Measurements from ENCODE around the gene CCL21. TPM values are rescaled to one million over a fixed set of nuclear protein-coding genes. Genes with fewer than 3 reads are reported as not detected.

CCL21 gene
- total and polyA plus RNA-seq, 9 donors = 4.4 to 25.2 (median 18.0) TPM

- WGBS (ENCODE audit: insufficient coverage) = 86% methylated on average over 1 of the region's 4 CpGs
Measured at GRCh38 chr9:34684145-34684544, 25.8 kb downstream of the CCL21 start.

GRCh38 chr9:34675869-34676268 is 34.1 kb downstream of the CCL21 start:
- Histone ChIP-seq H3K9me3 (replicated peaks; ENCODE audit: control insufficient read depth, low read depth, low read length) (no peaks in the 10 kb centered on the region), H3K4me3 (ENCODE audit: low read length) (no peak overlapping the region), H3K27me3 (ENCODE audit: control insufficient read depth, insufficient read depth, low read length) (no peaks in the 10 kb centered on the region), H3K27ac (ENCODE audit: low read length) (no peak overlapping the region), H3K36me3 (ENCODE audit: control insufficient read depth, insufficient read depth, low read length) (peaks cover under 1% of the 10 kb centered on the region), H3K4me1 (ENCODE audit: control insufficient read depth, insufficient read depth, low read length) (no peaks in the 10 kb centered on the region)
- WGBS (ENCODE audit: insufficient coverage) = 100% methylated on average over 2 of the region's 2 CpGs
- DNase-seq = no peak

More at GRCh38 chr9:34684145-34684544, 25.8 kb downstream of the CCL21 start:
- Histone ChIP-seq H3K4me3 (ENCODE audit: low read length) (no peak overlapping the region), H3K27me3 (ENCODE audit: control insufficient read depth, insufficient read depth, low read length) (no peaks in the 10 kb centered on the region), H3K4me1 (ENCODE audit: control insufficient read depth, insufficient read depth, low read length) (peaks cover 7% of the 10 kb centered on the region), H3K27ac (ENCODE audit: low read length) (no peak overlapping the region), H3K36me3 (ENCODE audit: control insufficient read depth, insufficient read depth, low read length) (peaks cover 9% of the 10 kb centered on the region), H3K9me3 (replicated peaks; ENCODE audit: control insufficient read depth, low read depth, low read length) (no peaks in the 10 kb centered on the region)
- no peak for DNase-seq

GRCh38 chr9:34675048-34675714 is 34.8 kb downstream of the CCL21 start:
- Histone ChIP-seq H3K27ac (ENCODE audit: low read length) (no peak overlapping the region), H3K4me3 (ENCODE audit: low read length) (no peak overlapping the region), H3K9me3 (replicated peaks; ENCODE audit: control insufficient read depth, low read depth, low read length) (no peaks in the 10 kb centered on the region), H3K36me3 (ENCODE audit: control insufficient read depth, insufficient read depth, low read length) (no peaks in the 10 kb centered on the region), H3K27me3 (ENCODE audit: control insufficient read depth, insufficient read depth, low read length) (no peaks in the 10 kb centered on the region), H3K4me1 (ENCODE audit: control insufficient read depth, insufficient read depth, low read length) (no peaks in the 10 kb centered on the region)
- 60% methylated on average over 1 of the region's 10 CpGs for WGBS (ENCODE audit: insufficient coverage)
- peak; percentile 55 for DNase-seq

- H3K27me3 ChIP-seq (ENCODE audit: control insufficient read depth, insufficient read depth, low read length) = no peaks in the 10 kb centered on the region
- no peak overlapping the region for H3K4me3 ChIP-seq (ENCODE audit: low read length)
- H3K4me1 ChIP-seq (ENCODE audit: control insufficient read depth, insufficient read depth, low read length) = no peaks in the 10 kb centered on the region
- H3K27ac ChIP-seq (ENCODE audit: low read length) = no peak overlapping the region
- 70% methylated on average over 1 of the region's 3 CpGs for WGBS (ENCODE audit: insufficient coverage)
- DNase-seq = no peak
- peaks cover 1% of the 10 kb centered on the region for H3K36me3 ChIP-seq (ENCODE audit: control insufficient read depth, insufficient read depth, low read length)
- no peaks in the 10 kb centered on the region for H3K9me3 ChIP-seq (replicated peaks; ENCODE audit: control insufficient read depth, low read depth, low read length)
Measured at GRCh38 chr9:34674440-34674839, 35.5 kb downstream of the CCL21 start.

GRCh38 chr9:34671307-34671706 is 38.6 kb downstream of the CCL21 start:
- no peaks in the 10 kb centered on the region for H3K9me3 ChIP-seq (replicated peaks; ENCODE audit: control insufficient read depth, low read depth, low read length)
- DNase-seq = no peak
- no peak overlapping the region for H3K4me3 ChIP-seq (ENCODE audit: low read length)
- peaks cover 2% of the 10 kb centered on the region for H3K4me1 ChIP-seq (ENCODE audit: control insufficient read depth, insufficient read depth, low read length)
- WGBS (ENCODE audit: insufficient coverage) = no CpG with 5 or more reads among the region's 1 CpG
- no peaks in the 10 kb centered on the region for H3K27me3 ChIP-seq (ENCODE audit: control insufficient read depth, insufficient read depth, low read length)
- H3K27ac ChIP-seq (ENCODE audit: low read length) = no peak overlapping the region
- peaks cover 15% of the 10 kb centered on the region for H3K36me3 ChIP-seq (ENCODE audit: control insufficient read depth, insufficient read depth, low read length)

GRCh38 chr9:34669809-34670562 is 40.0 kb downstream of the CCL21 start:
- Histone ChIP-seq H3K4me1 (ENCODE audit: control insufficient read depth, insufficient read depth, low read length) (peaks cover 7% of the 10 kb centered on the region), H3K4me3 (ENCODE audit: low read length) (no peak overlapping the region), H3K9me3 (replicated peaks; ENCODE audit: control insufficient read depth, low read depth, low read length) (no peaks in the 10 kb centered on the region), H3K27me3 (ENCODE audit: control insufficient read depth, insufficient read depth, low read length) (no peaks in the 10 kb centered on the region), H3K36me3 (ENCODE audit: control insufficient read depth, insufficient read depth, low read length) (peaks cover 15% of the 10 kb centered on the region), H3K27ac (ENCODE audit: low read length) (no peak overlapping the region)
- WGBS (ENCODE audit: insufficient coverage) = no CpG with 5 or more reads among the region's 5 CpGs
- no peak for DNase-seq

- peaks cover 17% of the 10 kb centered on the region for H3K4me1 ChIP-seq (ENCODE audit: control insufficient read depth, insufficient read depth, low read length)
- WGBS (ENCODE audit: insufficient coverage) = 2% methylated on average over 35 of the region's 55 CpGs
Measured at GRCh38 chr9:34665381-34666250, 44.3 kb downstream of the CCL21 start.

GRCh38 chr9:34665067-34665380 is 44.9 kb downstream of the CCL21 start:
- no peaks in the 10 kb centered on the region for H3K27me3 ChIP-seq (ENCODE audit: control insufficient read depth, insufficient read depth, low read length)
- peak overlapping the region; percentile 89 for H3K27ac ChIP-seq (ENCODE audit: low read length)
- DNase-seq = no peak
- peaks cover 17% of the 10 kb centered on the region for H3K4me1 ChIP-seq (ENCODE audit: control insufficient read depth, insufficient read depth, low read length)
- WGBS (ENCODE audit: insufficient coverage) = under 1% methylated on average over 26 of the region's 26 CpGs
- peak overlapping the region; percentile 93 for H3K4me3 ChIP-seq (ENCODE audit: low read length)
- peaks cover 50% of the 10 kb centered on the region for H3K36me3 ChIP-seq (ENCODE audit: control insufficient read depth, insufficient read depth, low read length)
- H3K9me3 ChIP-seq (replicated peaks; ENCODE audit: control insufficient read depth, low read depth, low read length) = no peaks in the 10 kb centered on the region

More at GRCh38 chr9:34665381-34666250, 44.3 kb downstream of the CCL21 start:
- Histone ChIP-seq H3K27me3 (ENCODE audit: control insufficient read depth, insufficient read depth, low read length) (no peaks in the 10 kb centered on the region), H3K27ac (ENCODE audit: low read length) (peak overlapping the region; percentile 100), H3K36me3 (ENCODE audit: control insufficient read depth, insufficient read depth, low read length) (peaks cover 44% of the 10 kb centered on the region), H3K4me3 (ENCODE audit: low read length) (peak overlapping the region; percentile 93), H3K9me3 (replicated peaks; ENCODE audit: control insufficient read depth, low read depth, low read length) (no peaks in the 10 kb centered on the region)
- peak; percentile 98 for DNase-seq

GRCh38 chr9:34664281-34665066 is 45.5 kb downstream of the CCL21 start:
- DNase-seq = peak; percentile 85
- Histone ChIP-seq H3K4me3 (ENCODE audit: low read length) (peak overlapping the region; percentile 93), H3K27me3 (ENCODE audit: control insufficient read depth, insufficient read depth, low read length) (no peaks in the 10 kb centered on the region), H3K27ac (ENCODE audit: low read length) (peak overlapping the region; percentile 89), H3K9me3 (replicated peaks; ENCODE audit: control insufficient read depth, low read depth, low read length) (no peaks in the 10 kb centered on the region), H3K4me1 (ENCODE audit: control insufficient read depth, insufficient read depth, low read length) (peaks cover 17% of the 10 kb centered on the region), H3K36me3 (ENCODE audit: control insufficient read depth, insufficient read depth, low read length) (peaks cover 55% of the 10 kb centered on the region)
- 1% methylated on average over 16 of the region's 18 CpGs for WGBS (ENCODE audit: insufficient coverage)
